Measurements from ENCODE around the gene CCDC194. TPM values are rescaled to one million over a fixed set of nuclear protein-coding genes. Genes with fewer than 3 reads are reported as not detected.

The CCDC194 gene
- total RNA-seq, 3 donors from 2014 or later, result 0.64 to 0.66 TPM; not detected in 1

DNA sequence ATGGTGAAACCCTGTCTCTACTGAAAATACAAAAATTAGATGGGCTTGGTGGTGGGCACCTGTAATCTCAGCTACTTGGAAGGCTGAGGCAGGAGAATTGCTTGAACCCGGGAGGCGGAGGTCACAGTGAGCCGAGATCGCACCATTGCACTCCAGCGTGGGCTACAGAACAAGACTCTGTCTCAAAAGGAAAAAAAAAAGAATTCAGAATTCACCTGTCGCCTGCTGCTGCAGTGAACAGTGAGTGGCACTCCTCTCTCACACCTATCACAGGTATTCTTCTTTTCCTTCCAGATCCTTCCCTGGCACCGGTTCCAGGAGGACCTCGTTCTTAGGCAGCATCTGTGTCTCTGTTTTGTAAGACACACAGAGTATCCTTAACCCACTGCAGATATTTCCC is 20.1 kb upstream of the CCDC194 start:
- intact Hi-C loops (cut with DNase I; ENCODE audit: low total_unique reads), result no loop called here
- H3K27ac ChIP-seq, result no peak overlapping the region
- no peaks in the 10 kb centered on the region for H3K27me3 ChIP-seq
- no peaks in the 10 kb centered on the region for H3K9me3 ChIP-seq
- no peak overlapping the region for H3K4me3 ChIP-seq
- no peaks in the 10 kb centered on the region for H3K36me3 ChIP-seq
- no peaks in the 10 kb centered on the region for H3K4me1 ChIP-seq
- TF ChIP-seq POLR2AphosphoS5 (IDR thresholded peaks at IDR 0.05), result no peak
- TF ChIP-seq, protein P1, sequence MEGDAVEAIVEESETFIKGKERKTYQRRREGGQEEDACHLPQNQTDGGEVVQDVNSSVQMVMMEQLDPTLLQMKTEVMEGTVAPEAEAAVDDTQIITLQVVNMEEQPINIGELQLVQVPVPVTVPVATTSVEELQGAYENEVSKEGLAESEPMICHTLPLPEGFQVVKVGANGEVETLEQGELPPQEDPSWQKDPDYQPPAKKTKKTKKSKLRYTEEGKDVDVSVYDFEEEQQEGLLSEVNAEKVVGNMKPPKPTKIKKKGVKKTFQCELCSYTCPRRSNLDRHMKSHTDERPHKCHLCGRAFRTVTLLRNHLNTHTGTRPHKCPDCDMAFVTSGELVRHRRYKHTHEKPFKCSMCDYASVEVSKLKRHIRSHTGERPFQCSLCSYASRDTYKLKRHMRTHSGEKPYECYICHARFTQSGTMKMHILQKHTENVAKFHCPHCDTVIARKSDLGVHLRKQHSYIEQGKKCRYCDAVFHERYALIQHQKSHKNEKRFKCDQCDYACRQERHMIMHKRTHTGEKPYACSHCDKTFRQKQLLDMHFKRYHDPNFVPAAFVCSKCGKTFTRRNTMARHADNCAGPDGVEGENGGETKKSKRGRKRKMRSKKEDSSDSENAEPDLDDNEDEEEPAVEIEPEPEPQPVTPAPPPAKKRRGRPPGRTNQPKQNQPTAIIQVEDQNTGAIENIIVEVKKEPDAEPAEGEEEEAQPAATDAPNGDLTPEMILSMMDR (IDR thresholded peaks at IDR 0.05), result no peak
- no peak for TF ChIP-seq POLR2A (IDR thresholded peaks at IDR 0.05)
- no peak for DNase-seq (ENCODE audit: low spot score in 2 of 2)

DNA sequence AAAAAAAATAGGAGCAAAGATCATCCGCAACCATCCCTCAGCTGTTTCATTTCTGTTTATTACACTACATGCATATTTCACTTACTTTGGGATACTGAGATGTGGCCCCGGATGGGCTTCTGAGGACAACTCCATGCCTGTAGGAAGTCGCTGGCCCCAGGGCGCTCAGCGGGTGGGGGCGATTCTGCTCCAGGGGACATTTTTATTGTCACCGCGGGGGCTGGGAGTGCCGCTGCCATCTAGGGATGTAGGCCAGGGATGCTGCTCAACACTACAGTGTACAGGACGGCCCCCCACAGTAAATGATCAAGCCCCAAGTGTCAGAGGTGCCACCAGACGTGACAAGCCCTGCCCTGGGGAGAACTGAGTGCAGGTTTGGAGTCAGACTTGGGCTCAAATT is 17.8 kb upstream of the CCDC194 start:
- no peak for TF ChIP-seq POLR2AphosphoS5 (IDR thresholded peaks at IDR 0.05)
- no peak for TF ChIP-seq POLR2A (IDR thresholded peaks at IDR 0.05)
- TF ChIP-seq, protein P1 (IDR thresholded peaks at IDR 0.05), result no peak
- no peaks in the 10 kb centered on the region for H3K27me3 ChIP-seq
- DNase-seq (ENCODE audit: low spot score in 2 of 2), result no peak
- H3K4me1 ChIP-seq, result peaks cover 0 to 1% of the 10 kb centered on the region in 2 donors
- intact Hi-C loops (cut with DNase I; ENCODE audit: low total_unique reads), result no loop called here
- no peak overlapping the region for H3K27ac ChIP-seq
- H3K9me3 ChIP-seq, result no peaks in the 10 kb centered on the region
- H3K36me3 ChIP-seq, result no peaks in the 10 kb centered on the region
- no peak overlapping the region for H3K4me3 ChIP-seq

DNA sequence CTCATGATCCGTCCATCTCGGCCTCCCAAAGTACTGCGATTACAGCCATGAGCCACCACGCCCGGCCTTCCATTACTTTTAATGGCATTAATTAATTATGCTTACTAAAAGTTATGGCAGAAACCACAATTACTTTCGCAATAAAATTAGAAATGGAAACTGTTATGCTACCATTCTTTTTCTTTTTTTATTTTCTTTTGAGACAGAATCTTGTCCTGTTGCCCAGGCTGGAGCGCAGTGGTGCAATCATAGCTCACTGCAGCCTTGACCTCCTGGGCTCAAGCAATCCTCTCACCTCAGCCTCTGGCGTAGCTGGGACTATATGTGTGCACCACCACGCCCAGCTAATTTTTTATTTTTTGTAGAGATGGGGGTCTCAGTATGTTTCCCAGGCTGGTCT is 16.0 kb upstream of the CCDC194 start:
- Histone ChIP-seq H3K4me3 (no peak overlapping the region), H3K9me3 (no peaks in the 10 kb centered on the region), H3K36me3 (no peaks in the 10 kb centered on the region), H3K4me1 (peaks cover 0 to 12% of the 10 kb centered on the region in 2 donors), H3K27ac (no peak overlapping the region), H3K27me3 (no peaks in the 10 kb centered on the region)
- intact Hi-C loops (cut with DNase I; ENCODE audit: low total_unique reads), result no loop called here
- no peak for DNase-seq (ENCODE audit: low spot score in 2 of 2)
- TF ChIP-seq POLR2AphosphoS5 (IDR thresholded peaks at IDR 0.05), result no peak
- TF ChIP-seq POLR2A (IDR thresholded peaks at IDR 0.05), result no peak
- TF ChIP-seq, protein P1 (IDR thresholded peaks at IDR 0.05), result no peak

DNA sequence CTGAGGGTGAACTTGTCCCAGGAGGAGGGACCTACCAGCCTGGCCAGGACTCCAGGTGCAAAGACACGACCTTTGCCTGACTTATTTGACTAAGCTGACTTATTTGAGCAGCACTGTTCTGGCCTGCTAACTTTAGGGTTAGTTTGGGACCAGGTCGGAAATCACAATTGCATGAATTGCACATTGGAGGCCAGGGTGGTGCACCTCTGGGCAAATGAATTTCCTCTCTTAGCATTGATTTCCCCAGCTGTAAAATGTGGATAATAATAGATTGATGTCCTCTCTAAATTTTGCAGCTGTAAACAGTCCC is 12.8 kb upstream of the CCDC194 start:
- no peaks in the 10 kb centered on the region for H3K27me3 ChIP-seq
- no peaks in the 10 kb centered on the region for H3K36me3 ChIP-seq
- H3K27ac ChIP-seq, result peak overlapping the region; percentile 77 to 88
- peak overlapping the region in 2 of 3 donors; percentile 54 to 68 for H3K4me3 ChIP-seq
- H3K9me3 ChIP-seq, result no peaks in the 10 kb centered on the region
- intact Hi-C loops (cut with DNase I; ENCODE audit: low total_unique reads), result no loop called here
- peaks cover 0 to 12% of the 10 kb centered on the region in 2 donors for H3K4me1 ChIP-seq
- no peak for DNase-seq (ENCODE audit: low spot score in 2 of 2)
- TF ChIP-seq POLR2AphosphoS5 (IDR thresholded peaks at IDR 0.05) (no peak), POLR2A (IDR thresholded peaks at IDR 0.05) (no peak)
- TF ChIP-seq, protein P1 (IDR thresholded peaks at IDR 0.05), result no peak

DNA sequence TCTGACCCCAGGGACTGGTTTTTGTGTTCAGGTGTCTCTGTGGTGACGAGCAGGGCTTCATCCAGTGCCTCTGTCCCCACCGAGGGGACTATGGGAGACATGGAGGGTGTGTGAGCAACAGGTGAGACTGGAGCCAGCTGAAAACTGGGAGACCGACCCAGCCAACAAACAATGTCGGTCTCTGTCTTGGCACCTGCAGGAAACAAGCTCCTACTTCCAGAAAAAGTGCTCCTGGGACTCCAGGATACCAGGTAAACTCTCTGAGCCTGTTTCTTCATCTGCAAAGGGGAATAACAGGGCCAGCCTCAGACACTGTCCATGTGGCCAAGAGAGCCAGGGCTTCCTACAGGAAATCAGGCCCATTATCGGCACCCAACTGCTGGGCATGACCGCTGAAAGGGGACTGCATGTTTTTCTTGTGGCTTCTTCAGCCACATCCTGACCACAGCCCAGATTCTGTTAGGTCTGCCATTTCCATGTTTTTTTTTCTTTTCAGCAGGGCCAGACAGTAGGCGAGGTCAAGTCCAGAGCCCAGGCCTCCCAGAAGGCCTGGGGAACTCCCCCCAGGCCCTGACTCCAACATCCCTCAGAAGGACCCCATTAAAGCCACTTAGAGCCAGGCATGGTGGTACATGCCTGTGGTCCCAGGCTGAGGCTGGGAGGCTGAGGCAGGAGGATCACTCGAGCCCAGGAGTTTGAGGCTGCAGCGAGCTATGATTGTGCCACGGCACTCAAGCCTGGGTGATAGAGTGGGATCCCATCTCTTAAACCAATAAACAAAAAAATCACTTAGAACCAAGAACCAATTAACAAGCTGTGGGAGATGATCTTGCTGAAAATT is 12.3 kb upstream of the CCDC194 start:
- Histone ChIP-seq H3K4me1 (peaks cover 0 to 12% of the 10 kb centered on the region in 2 donors), H3K27me3 (no peaks in the 10 kb centered on the region), H3K9me3 (no peaks in the 10 kb centered on the region), H3K27ac (peak overlapping the region; percentile 77 to 88), H3K36me3 (no peaks in the 10 kb centered on the region), H3K4me3 (peak overlapping the region; percentile 42 to 68 (median 54))
- DNase-seq (ENCODE audit: low spot score in 2 of 2), result no peak
- TF ChIP-seq, protein P1 (IDR thresholded peaks at IDR 0.05), result no peak
- TF ChIP-seq POLR2AphosphoS5 (IDR thresholded peaks at IDR 0.05), result no peak
- TF ChIP-seq POLR2A (IDR thresholded peaks at IDR 0.05), result no peak
- intact Hi-C loops (cut with DNase I; ENCODE audit: low total_unique reads), result no loop called here
